HG02588 (cell line): ENCODE measurements around the gene ARHGAP11A.
A peak's percentile ranks its signal among the peaks of the same experiment; 100 is the strongest.
"Not testable (repeated sequence)": the region's sequence is repeated elsewhere in the genome, so short reads cannot be mapped to it uniquely, and the experiment has no call there.

Source experiments
- ATAC-seq: cut with Tn5 transposase; IDR thresholded peaks from one replicate; pipeline ENCODE4 v1.9.1; 2021; ENCODE audit warnings: mild to moderate bottlenecking, moderate library complexity; ENCODE audit not compliant: unreplicated experiment

Gene ARHGAP11A, protein sequence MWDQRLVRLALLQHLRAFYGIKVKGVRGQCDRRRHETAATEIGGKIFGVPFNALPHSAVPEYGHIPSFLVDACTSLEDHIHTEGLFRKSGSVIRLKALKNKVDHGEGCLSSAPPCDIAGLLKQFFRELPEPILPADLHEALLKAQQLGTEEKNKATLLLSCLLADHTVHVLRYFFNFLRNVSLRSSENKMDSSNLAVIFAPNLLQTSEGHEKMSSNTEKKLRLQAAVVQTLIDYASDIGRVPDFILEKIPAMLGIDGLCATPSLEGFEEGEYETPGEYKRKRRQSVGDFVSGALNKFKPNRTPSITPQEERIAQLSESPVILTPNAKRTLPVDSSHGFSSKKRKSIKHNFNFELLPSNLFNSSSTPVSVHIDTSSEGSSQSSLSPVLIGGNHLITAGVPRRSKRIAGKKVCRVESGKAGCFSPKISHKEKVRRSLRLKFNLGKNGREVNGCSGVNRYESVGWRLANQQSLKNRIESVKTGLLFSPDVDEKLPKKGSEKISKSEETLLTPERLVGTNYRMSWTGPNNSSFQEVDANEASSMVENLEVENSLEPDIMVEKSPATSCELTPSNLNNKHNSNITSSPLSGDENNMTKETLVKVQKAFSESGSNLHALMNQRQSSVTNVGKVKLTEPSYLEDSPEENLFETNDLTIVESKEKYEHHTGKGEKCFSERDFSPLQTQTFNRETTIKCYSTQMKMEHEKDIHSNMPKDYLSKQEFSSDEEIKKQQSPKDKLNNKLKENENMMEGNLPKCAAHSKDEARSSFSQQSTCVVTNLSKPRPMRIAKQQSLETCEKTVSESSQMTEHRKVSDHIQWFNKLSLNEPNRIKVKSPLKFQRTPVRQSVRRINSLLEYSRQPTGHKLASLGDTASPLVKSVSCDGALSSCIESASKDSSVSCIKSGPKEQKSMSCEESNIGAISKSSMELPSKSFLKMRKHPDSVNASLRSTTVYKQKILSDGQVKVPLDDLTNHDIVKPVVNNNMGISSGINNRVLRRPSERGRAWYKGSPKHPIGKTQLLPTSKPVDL

DNA sequence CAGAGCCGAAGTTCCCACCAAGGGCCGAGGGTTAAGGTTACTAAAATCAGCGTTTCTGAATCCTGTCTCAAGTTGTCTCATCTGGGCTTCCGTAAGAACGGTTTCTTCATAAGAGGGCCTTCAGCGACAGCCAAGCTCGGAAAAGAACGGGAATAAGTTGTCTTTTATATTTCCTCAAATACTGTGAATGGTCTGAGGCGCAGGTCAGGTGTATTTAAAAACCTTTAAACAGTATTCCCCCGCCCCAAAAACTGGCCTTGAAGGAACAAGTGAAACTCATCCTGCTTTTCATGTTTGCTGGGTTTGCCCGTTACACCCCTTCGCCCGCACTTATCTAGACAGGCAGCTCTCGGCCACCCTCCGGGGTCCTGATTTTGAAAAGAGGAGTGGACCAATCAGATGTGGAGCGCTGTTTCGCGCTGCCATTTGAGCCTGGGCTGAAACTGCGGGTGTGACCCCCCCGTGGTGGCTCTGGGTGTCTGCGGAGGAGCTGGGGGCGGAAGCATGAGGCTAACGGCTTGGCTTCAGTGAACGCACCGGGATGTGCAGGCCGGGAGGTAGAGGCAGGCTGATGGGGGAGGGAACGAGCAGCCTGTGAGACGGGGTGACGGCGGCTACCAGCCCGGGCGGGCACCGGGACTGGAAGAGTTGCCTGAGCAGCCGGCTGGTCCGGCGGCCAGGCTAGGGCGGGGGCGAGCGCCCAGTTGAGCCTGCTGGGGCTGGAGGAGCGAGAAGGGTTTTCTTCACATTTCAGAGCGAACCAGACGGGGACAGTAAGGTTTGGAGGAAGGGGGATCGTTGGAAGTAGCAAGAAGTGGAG lies at the start of gene ARHGAP11A:
ARHGAP11A (plus strand) TSS at position 454 of the 820 bp plus-strand sequence. CDS start 708 bp downstream, outside the sequence.
- peak; percentile 77 for ATAC-seq

DNA sequence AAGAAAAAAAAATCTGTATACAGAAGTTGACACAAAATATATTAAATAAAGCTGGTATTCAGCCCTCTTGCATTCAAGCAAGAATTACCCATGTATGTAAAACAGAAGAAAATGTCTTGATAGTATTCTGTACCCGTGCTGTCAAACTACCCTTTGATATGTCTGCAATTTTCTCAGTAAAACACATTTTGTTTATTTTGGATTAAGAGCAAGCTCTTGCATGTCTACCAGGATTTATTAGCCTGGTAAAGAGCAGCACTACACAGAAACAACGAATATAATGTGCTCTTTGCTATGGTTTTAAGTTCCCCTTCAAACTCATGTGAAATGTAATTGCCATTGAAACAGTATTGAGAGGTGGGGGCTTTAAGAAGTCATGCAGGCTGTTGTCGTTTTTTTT lies 46.3 kb upstream of the ARHGAP11A start:
- ATAC-seq: not testable (repeated sequence)

DNA sequence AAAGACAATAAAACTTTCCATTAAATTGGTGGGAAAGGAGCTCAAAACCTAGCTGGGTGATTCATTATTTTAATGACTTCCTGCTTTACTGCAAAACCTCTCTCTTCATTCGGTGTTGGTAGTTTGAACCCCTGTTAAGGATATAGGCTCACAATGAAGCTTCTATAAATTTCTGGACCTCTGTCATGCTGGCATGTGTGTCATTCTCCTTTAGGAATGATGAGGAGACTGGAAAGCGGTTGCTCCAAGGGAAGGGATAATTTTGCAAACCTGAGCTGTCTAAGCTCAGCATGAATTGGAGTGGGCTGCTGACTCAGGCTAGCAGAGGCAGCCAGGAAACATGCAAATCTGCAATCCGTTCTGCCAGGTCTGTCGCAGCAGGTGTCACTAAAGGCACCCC lies 36.8 kb upstream of the ARHGAP11A start:
- ATAC-seq: not testable (repeated sequence)

DNA sequence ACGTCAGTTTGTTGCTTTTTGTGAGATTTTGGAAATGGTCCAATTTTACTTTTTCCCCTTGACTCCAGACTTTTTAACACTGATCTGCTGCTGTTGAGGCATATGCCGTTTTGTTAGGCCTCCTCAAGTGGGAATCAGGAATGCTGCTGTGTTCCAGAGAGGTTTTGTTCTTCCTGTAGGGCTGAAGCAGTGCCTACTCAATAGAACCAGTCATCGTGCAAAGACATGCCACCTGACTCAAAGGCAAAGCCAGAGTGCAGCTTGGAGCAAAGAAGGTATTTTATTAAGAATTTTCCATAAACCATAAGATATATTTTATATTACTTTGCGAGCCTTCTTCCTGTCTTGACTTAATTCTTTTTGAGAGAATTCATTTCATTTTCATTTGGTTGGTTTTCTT lies 29.5 kb upstream of the ARHGAP11A start:
- ATAC-seq: not testable (repeated sequence)

DNA sequence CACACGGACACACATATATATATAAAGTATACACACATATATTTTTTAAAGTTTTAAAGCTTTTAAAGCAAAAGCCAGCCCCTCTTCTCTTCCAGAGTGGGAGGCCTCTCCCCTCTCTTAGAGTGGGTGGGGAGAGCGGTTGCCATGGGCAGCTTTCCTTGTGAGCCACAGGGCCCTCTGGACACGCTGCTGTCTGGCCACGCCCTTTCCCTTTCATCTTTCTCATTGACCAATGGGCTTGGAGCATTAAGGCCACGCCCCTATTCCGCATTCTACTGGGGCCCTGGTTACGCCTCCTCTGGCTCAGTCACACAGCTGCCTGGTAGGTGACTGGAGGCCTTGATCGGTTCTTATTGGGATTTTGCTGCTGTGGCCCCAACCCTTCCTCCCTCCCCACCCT lies 22.2 kb upstream of the ARHGAP11A start, which contains the start of gene GOLGA8N:
GOLGA8N (plus strand) TSS at position 306 of the 400 bp plus-strand sequence.
- not testable (repeated sequence) for ATAC-seq

DNA sequence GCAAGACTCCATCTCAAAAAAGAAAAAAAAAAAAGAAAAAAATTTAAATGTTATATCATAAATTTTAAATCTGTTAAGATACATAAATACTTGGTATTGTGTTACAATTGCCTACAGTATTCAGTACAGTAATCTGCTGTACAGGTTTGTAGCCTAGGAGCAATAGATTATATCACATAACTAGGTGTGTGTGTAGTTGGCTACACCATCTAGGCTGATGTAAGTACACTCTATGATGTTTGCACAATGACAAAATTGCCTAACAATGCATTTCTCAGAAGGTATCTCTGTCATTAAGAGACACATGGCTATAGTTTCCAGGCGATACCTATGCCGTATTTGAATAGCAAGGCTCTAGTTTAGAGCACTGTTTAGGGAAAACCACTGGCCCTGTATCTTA lies 5.8 kb upstream of the ARHGAP11A start:
- ATAC-seq: not testable (repeated sequence)

DNA sequence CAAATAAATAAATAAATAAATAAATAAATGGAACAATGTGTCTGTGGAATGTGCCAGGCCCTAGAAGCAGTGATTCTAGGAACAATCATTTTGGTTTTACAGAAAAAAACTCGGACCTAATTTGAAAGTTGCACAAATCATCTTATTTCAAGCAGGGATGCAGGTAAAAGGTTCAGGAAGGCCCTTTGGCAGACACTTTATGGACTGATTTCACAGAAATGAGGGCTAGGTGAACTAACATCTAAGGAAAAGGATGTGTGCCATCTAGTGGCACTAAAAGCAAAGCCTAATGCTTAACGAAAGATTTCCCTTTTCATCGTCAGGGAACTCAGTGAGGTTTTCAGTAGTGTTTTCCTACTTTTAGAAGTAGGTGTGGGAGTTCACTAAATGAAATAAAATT lies 4.6 kb upstream of the ARHGAP11A start:
- not testable (repeated sequence) for ATAC-seq

DNA sequence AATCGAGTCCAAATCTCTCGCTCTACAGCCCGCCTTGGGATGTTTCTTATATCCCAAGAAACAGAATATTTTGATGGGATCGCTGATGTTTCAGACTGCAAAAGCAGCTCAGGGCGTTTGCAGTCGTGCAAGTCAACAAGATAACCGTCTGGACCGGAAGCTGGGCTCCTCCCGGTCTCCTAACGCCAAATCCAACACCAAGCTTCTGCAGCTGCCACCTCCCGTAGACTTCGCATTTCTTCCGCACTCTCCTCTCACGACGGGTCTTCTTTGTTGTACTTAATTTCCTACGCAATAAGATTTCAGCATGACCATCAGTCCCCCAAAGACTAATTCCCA lies 623 bp upstream of the ARHGAP11A start:
- ATAC-seq: peak; percentile 26

DNA sequence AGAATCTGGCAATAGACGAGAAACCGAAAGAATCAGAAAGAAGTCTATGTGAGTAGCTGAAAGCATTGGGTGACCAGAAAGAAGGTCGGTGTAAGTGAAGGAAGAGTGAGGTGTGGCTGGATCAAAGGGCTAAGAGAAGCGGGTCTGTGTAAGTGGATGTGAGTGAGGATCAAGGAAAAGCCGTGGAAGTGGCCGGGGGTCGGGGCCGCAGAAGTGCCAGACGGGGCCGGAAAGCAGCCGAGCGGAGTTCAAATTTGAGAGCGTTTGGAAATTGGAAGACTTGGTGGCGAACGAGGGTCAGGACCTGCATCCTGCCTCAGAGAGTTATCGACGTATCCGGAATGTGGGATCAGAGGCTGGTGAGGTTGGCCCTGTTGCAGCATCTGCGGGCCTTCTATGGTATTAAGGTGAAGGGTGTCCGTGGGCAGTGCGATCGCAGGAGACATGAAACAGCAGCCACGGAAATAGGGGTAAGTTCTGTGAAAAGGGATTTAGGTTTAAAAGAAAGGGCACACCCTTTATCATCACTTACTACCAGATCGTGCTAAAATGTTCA lies 645 bp downstream of the ARHGAP11A start:
- ATAC-seq: not testable (repeated sequence)

DNA sequence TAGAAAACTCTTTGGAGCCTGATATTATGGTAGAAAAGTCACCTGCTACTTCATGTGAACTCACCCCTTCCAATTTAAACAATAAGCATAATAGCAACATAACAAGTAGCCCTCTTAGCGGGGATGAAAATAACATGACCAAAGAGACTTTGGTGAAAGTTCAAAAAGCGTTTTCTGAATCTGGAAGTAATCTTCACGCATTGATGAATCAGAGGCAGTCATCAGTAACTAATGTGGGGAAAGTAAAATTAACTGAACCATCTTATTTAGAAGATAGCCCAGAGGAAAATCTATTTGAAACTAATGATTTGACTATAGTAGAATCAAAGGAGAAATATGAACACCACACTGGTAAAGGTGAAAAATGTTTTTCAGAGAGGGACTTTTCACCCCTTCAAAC lies 21.1 kb downstream of the ARHGAP11A start:
- no peak for ATAC-seq

DNA sequence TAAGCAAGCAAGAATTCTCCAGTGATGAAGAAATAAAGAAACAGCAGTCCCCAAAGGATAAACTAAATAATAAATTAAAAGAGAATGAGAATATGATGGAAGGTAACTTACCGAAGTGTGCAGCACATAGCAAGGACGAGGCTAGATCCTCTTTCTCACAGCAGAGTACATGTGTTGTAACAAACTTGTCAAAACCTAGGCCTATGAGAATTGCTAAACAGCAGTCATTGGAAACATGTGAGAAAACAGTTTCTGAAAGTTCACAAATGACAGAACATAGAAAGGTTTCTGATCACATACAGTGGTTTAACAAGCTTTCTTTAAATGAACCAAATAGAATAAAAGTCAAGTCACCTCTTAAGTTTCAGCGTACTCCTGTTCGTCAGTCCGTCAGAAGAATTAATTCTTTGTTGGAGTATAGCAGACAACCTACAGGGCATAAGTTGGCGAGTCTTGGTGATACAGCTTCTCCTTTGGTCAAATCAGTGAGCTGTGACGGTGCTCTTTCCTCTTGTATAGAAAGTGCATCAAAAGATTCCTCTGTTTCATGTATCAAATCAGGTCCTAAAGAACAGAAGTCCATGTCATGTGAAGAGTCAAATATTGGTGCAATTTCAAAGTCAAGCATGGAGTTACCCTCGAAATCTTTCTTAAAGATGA lies 21.7 kb downstream of the ARHGAP11A start:
- no peak for ATAC-seq

DNA sequence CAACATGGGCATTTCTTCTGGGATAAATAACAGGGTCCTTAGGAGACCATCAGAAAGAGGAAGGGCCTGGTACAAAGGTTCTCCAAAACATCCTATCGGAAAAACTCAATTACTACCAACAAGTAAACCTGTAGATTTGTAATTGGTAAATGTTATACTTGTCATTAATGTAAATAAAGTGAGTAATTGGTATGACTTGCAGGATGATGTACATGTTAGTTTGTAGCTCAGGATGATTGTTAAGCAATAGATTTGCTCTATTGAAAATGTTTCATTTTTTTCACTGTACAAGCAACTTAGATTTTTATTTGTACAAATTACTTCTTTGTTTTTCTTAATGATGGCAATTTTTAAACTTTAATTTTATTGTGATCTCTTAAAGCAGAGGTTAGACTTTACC lies 22.4 kb downstream of the ARHGAP11A start:
- ATAC-seq: no peak

DNA sequence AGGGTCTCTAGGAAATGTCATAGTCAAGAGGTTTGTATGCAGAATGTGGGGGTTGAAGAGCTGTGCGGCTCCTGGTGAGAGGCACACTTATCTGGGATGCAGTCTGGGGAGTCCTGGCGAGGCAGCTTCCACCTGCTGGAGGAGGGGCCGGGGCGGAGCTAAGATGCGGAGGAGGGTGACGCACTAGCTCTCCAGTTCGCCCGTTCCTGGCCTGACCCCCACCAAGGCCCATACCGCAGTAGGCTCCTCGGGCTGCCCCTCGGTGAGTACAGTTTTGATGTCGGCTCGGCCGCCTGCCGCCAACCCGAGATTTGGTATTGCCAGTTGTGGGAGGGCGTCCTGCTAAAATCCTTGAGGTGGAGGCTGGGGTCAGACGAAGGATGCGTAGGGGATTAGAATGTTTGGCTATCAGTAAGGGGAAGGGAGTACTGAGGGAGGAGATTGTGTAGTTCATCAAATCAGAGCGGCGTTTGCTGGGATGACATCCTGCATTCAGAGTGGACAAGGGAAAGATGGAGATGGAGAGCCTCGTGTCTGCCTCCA lies 26.3 kb downstream of the ARHGAP11A start, which contains the start of gene SCG5:
SCG5 (plus strand) TSS at position 194 of the 543 bp plus-strand sequence. CDS start 1,883 bp downstream, outside the sequence.
- ATAC-seq: no peak

DNA sequence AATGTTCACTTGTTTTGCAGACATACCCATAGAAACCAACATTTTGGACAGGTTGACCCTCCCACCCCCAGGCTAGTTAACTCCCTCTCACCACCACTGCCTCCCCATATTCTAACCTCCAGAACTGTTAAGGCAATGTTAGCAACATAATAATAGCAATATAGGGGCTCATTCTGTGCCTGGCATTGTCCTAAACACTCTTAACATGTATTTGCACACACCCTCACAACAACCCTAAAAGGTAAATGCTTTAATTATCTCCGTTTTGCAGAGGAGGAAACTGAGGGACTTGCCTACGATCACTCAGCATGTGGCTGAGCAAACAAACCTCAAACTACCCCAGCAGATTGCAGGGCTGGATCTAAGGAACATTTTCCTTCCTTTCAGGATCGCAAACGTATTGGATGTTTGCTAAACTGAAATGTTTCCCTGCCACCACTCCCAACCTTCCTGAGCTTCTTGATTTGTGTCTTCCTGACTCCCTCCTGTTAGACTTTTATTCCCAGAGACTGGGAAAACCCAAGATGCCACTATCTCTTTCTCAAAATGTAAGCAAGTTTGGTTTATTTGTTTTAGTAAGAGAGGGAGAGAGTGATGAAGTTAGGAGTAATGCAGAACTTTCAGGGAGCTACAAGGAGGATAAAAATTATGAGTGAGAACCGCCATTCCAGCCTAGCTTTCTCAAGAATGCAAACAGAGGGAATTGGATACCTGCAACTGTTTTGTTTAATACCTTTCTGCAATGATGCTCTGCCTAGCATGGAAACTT lies 27.5 kb downstream of the ARHGAP11A start:
- ATAC-seq: no peak

DNA sequence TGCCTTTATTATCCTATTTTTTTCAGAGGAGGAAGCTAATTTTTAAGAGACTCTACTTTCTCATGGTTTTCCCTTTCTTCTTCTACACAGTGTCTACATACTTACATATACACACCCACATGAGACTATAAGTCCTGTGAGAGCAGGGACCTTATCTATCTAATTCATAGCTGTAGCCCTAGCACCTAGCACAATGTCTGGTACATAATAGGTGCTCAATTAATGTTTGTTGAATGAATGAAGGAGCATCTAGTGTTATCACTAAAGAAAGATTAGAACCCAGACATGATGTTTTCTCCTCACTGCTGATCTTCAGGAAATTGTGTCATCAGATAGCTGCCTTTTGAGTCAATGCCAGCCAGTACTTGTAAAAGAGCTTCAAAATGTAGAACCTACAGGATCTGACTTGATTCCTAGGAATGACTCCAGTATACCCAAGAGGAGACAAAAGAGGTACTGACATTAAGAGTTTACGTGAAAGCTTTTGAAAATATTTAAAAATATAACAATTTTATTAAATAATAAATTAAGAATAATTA lies 28.7 kb downstream of the ARHGAP11A start:
- ATAC-seq: no peak

DNA sequence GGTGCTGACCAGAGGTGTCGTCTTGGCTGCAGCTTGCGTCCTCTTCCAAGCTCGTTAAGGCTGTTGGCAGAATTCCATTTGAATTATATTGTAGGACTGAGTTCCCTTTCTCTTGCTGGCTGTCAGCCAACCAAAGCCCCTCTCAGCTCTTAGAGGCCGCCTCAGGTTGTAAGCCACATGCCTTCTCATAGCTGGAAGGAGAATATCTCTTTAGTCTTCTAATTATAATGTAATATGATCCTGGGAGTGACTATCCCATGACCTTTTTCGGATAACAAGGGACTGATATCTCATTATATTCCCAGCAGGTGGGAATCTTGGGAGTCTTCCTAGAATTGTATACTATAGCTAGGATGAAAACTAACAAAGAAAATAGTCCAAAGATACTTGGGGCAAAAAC lies 31.0 kb downstream of the ARHGAP11A start:
- no peak for ATAC-seq

DNA sequence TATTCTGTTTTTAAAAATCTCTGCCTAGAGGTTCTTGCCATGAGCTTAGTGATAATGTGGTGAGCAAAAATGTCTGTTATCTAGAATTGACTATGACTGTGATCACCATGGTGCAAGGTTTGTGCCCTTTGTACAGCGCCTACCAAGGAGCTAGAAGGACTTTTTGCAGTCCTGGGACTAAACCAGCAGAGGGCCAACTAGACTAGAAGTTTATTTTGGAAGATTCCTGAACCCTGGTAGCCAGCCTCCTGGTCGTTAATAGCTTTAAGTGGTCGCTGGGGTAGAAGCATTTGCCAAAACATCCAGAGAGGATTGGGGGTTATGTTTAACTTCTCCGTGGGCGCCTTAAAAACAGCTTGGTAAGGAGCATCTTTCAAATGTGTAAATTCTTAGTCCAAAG lies 34.0 kb downstream of the ARHGAP11A start:
- ATAC-seq: no peak

DNA sequence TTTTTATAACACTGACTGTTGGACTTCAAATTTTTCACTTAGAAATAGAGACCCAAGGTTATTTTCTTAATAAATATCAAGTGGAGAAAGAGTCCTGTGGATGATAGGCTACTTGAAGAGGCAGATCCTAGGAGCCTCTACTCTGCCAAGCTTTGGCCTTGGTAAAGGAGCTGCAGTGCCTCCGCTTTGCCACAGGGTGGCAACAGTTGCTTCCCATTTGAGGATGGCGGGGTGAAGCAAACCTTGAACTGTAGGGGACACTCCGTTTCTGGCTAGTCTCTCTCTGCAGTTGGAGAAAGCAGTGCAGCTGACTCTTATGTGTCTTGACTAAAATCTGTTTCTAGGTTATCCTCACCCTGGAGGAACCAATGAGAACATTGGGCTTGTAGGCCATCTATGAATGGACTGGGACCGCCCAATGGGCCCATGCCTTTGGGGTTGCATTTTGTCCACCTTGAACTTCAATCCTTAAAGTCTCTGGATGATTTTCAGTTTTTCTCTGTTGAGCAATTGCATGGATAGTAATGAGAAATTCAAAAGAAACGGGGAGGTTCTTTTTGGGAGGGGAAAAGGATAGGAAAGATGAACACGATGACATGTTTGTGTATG lies 36.0 kb downstream of the ARHGAP11A start:
- ATAC-seq: peak; percentile 76
